Neural cell (in vitro differentiated cells): ENCODE results near the gene PACC1. TPM values are rescaled to one million over a fixed set of nuclear protein-coding genes. Genes with fewer than 3 reads are reported as not detected.

Experiments used
- H2AFZ ChIP-seq: fragments of 200-600, 300-800 bp; sonication (generic), shearing (Covaris generic); 2 replicates; pipeline ENCODE4 v1.6.0; 2014; ENCODE audit warnings: low read depth, mild to moderate bottlenecking, antibody characterized with exemption, low read length, moderate library complexity
- H3F3A ChIP-seq: fragments of 200-600 bp; shearing (Covaris generic); 2 replicates; pipeline ENCODE4 v1.6.1; 2016; ENCODE audit warnings: mild to moderate bottlenecking, moderate library complexity, mixed read lengths, antibody characterized with exemption, low read length; ENCODE audit not compliant: insufficient read depth, poor library complexity, severe bottlenecking
- H3K27ac ChIP-seq: fragments of 200-600, 300-800 bp; sonication (generic), shearing (Covaris generic); 2 replicates; pipeline ENCODE4 v1.5.1; 2014; ENCODE audit warnings: mild to moderate bottlenecking, low read length, moderate library complexity
- H3K27me3 ChIP-seq: fragments of 300-800, 200-600 bp; sonication (generic), shearing (Covaris generic); 2 replicates; pipeline ENCODE4 v1.6.0; 2014; ENCODE audit warnings: mild to moderate bottlenecking, low read depth, low read length, moderate library complexity; ENCODE audit not compliant: insufficient read depth
- H3K36me3 ChIP-seq: fragments of 300-800, 200-600 bp; sonication (generic), shearing (Covaris generic); 2 replicates; pipeline ENCODE4 v1.5.1; 2014; ENCODE audit warnings: mild to moderate bottlenecking, antibody characterized with exemption, low read length, moderate library complexity; ENCODE audit not compliant: insufficient read depth
- H3K4me2 ChIP-seq: fragments of 300-800, 200-600 bp; sonication (generic), shearing (Covaris generic); 2 replicates; pipeline ENCODE4 v1.6.0; 2014; ENCODE audit warnings: mild to moderate bottlenecking, low read length
- H3K4me3 ChIP-seq: fragments of 300-800, 200-600 bp; sonication (generic), shearing (Covaris generic); 2 replicates; pipeline ENCODE4 v1.5.1; 2014; ENCODE audit warnings: mild to moderate bottlenecking, low read length, moderate library complexity
- H3K79me2 ChIP-seq: fragments of 200-600 bp; shearing (Covaris generic); replicated peaks from 2 replicates; pipeline ENCODE4 v1.6.0; 2014; ENCODE audit warnings: mild to moderate bottlenecking, low read length, moderate library complexity; ENCODE audit not compliant: insufficient read depth
- H3K9ac ChIP-seq: fragments of 300-800, 200-600 bp; sonication (generic), shearing (Covaris generic); 2 replicates; pipeline ENCODE4 v1.6.1; 2016; ENCODE audit warnings: mild to moderate bottlenecking, low read length, mixed read lengths
- H3K9me2 ChIP-seq: fragments of 200-600 bp; shearing (Covaris generic); 2 replicates; pipeline ENCODE4 v1.6.1; 2016; ENCODE audit warnings: mild to moderate bottlenecking, low read length, mixed read lengths; ENCODE audit not compliant: insufficient read depth
- H3K9me3 ChIP-seq: fragments of 200-600, 300-800 bp; sonication (generic), shearing (Covaris generic); 2 replicates; pipeline ENCODE4 v1.6.1; 2016; ENCODE audit warnings: mild to moderate bottlenecking, mixed run types, low read length, moderate library complexity, mixed read lengths
- H4K20me1 ChIP-seq: fragments of 200-600 bp; shearing (Covaris generic); 2 replicates; pipeline ENCODE4 v1.6.1; 2016; ENCODE audit warnings: mild to moderate bottlenecking, mixed run types; ENCODE audit not compliant: insufficient read depth
- CTCF ChIP-seq: fragments of 450-650 bp; IDR thresholded peaks from 2 replicates; pipeline ENCODE4 v1.5.1; 2014; ENCODE audit warnings: antibody characterized with exemption, mild to moderate bottlenecking, moderate library complexity; ENCODE audit not compliant: poor library complexity, severe bottlenecking
- EP300 ChIP-seq: fragments of 450-650 bp; conservative IDR thresholded peaks from 2 replicates; pipeline ENCODE4 v1.6.1; 2014; ENCODE audit warnings: antibody characterized with exemption, mild to moderate bottlenecking, moderate library complexity; ENCODE audit not compliant: poor library complexity, severe bottlenecking
- EZH2 ChIP-seq: fragments of 200-600, 300-800 bp; shearing (Covaris generic), sonication (generic); IDR thresholded peaks from 2 replicates; pipeline ENCODE4 v1.6.1; 2014; ENCODE audit warnings: antibody characterized with exemption, low read length, borderline replicate concordance, mild to moderate bottlenecking; ENCODE audit not compliant: insufficient read depth, poor library complexity, severe bottlenecking
- MXI1 ChIP-seq: fragments of 450-650 bp; conservative IDR thresholded peaks from 2 replicates; pipeline ENCODE4 v1.6.1; 2014; ENCODE audit warnings: antibody characterized with exemption, mild to moderate bottlenecking; ENCODE audit not compliant: poor library complexity, severe bottlenecking
- POLR2AphosphoS5 ChIP-seq: IDR thresholded peaks from 2 replicates; pipeline ENCODE4 v1.6.1; 2012
- RAD21 ChIP-seq: fragments of 450-650 bp; conservative IDR thresholded peaks from 2 replicates; pipeline ENCODE4 v1.6.1; 2014; ENCODE audit warnings: antibody characterized with exemption, mild to moderate bottlenecking, moderate library complexity
- SMC3 ChIP-seq: fragments of 450-650 bp; conservative IDR thresholded peaks from 2 replicates; pipeline ENCODE4 v1.6.1; 2014; ENCODE audit warnings: antibody characterized with exemption, mild to moderate bottlenecking, moderate library complexity; ENCODE audit not compliant: poor library complexity
- TAF1 ChIP-seq: IDR thresholded peaks from 2 replicates; pipeline ENCODE4 v1.6.1; 2012; ENCODE audit warnings: low read depth
- polyA plus RNA-seq: library from polyadenylated mRNA; depleted of rRNA; stranded (reverse); fragments of >200 nt; gene quantifications from 2 replicates; pipeline ENCODE4 v1.2.3, GENCODE V29; 2014
- TF ChIP-seq, protein P1 (sequence below): IDR thresholded peaks from 2 replicates; pipeline ENCODE4 v1.6.1; 2012; ENCODE audit warnings: borderline replicate concordance

The PACC1 gene
- polyA plus RNA-seq, 1 donor from 2014 or later = 33.3 TPM

GRCh38 chr1:212461916-212462660, 47.4 kb upstream of the PACC1 start:
- Histone ChIP-seq H3K36me3 (no peaks in the 10 kb centered on the region), H3K79me2 (no peaks in the 10 kb centered on the region), H3K27me3 (no peaks in the 10 kb centered on the region), H3K4me2 (no peak overlapping the region), H3K27ac (no peak overlapping the region), H4K20me1 (no peaks in the 10 kb centered on the region), H2AFZ (no peak overlapping the region), H3K9me2 (no peaks in the 10 kb centered on the region), H3K9ac (no peak overlapping the region), H3F3A (no peaks in the 10 kb centered on the region), H3K9me3 (no peaks in the 10 kb centered on the region), H3K4me3 (no peak overlapping the region)
- TF ChIP-seq RAD21 = no peak
- TF ChIP-seq CTCF = no peak
- TF ChIP-seq, protein P1, sequence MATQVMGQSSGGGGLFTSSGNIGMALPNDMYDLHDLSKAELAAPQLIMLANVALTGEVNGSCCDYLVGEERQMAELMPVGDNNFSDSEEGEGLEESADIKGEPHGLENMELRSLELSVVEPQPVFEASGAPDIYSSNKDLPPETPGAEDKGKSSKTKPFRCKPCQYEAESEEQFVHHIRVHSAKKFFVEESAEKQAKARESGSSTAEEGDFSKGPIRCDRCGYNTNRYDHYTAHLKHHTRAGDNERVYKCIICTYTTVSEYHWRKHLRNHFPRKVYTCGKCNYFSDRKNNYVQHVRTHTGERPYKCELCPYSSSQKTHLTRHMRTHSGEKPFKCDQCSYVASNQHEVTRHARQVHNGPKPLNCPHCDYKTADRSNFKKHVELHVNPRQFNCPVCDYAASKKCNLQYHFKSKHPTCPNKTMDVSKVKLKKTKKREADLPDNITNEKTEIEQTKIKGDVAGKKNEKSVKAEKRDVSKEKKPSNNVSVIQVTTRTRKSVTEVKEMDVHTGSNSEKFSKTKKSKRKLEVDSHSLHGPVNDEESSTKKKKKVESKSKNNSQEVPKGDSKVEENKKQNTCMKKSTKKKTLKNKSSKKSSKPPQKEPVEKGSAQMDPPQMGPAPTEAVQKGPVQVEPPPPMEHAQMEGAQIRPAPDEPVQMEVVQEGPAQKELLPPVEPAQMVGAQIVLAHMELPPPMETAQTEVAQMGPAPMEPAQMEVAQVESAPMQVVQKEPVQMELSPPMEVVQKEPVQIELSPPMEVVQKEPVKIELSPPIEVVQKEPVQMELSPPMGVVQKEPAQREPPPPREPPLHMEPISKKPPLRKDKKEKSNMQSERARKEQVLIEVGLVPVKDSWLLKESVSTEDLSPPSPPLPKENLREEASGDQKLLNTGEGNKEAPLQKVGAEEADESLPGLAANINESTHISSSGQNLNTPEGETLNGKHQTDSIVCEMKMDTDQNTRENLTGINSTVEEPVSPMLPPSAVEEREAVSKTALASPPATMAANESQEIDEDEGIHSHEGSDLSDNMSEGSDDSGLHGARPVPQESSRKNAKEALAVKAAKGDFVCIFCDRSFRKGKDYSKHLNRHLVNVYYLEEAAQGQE = no peak
- no peak for TF ChIP-seq SMC3
- no peak for TF ChIP-seq TAF1
- no peak for TF ChIP-seq MXI1
- TF ChIP-seq POLR2AphosphoS5 = no peak
- no peak for TF ChIP-seq EP300
- no peak for TF ChIP-seq EZH2

DNA sequence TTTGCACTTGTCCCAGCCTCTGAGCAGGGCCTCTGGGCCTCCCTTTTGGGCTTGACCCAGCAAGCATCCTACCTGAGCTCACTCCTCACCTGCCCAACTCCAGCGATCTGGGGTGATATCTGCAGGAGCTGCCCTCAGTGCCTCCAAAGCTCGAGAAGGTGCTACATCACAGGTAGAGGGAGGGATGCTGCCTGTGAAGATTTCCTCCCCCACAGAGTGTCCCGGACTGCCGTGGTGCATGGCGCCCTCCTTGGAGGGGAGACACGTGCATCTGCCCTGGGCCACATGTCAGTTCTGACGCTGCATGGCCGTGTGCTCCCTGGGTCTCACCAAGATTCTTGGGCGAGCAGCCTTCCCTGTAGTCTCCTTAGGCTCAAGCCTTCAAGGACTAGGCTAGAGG, 45.7 kb upstream of the PACC1 start:
- TF ChIP-seq POLR2AphosphoS5 = no peak
- no peak for TF ChIP-seq EZH2
- TF ChIP-seq, protein P1 = no peak

More for the DNA sequence above, 45.7 kb upstream of the PACC1 start:
- Histone ChIP-seq H3K9ac (no peak overlapping the region), H4K20me1 (no peaks in the 10 kb centered on the region), H3K9me2 (no peaks in the 10 kb centered on the region), H3K27ac (no peak overlapping the region), H3K4me3 (no peak overlapping the region), H3K36me3 (no peaks in the 10 kb centered on the region), H3K9me3 (no peaks in the 10 kb centered on the region), H3K79me2 (no peaks in the 10 kb centered on the region), H2AFZ (no peak overlapping the region), H3K4me2 (no peak overlapping the region), H3F3A (no peaks in the 10 kb centered on the region), H3K27me3 (no peaks in the 10 kb centered on the region)
